ENCODE measurements around the gene CTSZ.

CTSZ gene

GRCh38 chr20:59033616-59034165 lies 26.6 kb upstream of the CTSZ start:
- Histone ChIP-seq H4K20me1 (ENCODE audit: insufficient read depth, low read length) (peaks cover 30% of the 10 kb centered on the region; the same call in 1 of the 2 replicates), H3K4me3 (ENCODE audit: low read depth in 1 of 2, low read length in 2 of 2) (no peak overlapping the region), H3K27ac (ENCODE audit: low read length) (no peak overlapping the region; the same call in 1 of the 2 replicates), H3K4me1 (ENCODE audit: insufficient read depth, low read length) (peaks cover 53% of the 10 kb centered on the region), H3K36me3 (ENCODE audit: insufficient read depth, low read length) (peaks cover 75% of the 10 kb centered on the region), H2AFZ (ENCODE audit: low read depth, low read length) (no peak overlapping the region), H3K9me3 (ENCODE audit: insufficient read depth, low read length, severe bottlenecking) (no peaks in the 10 kb centered on the region), H3K79me2 (ENCODE audit: insufficient read depth, low read length) (peaks cover 74% of the 10 kb centered on the region), H3K27me3 (ENCODE audit: insufficient read depth, low read length, poor library complexity) (no peaks in the 10 kb centered on the region), H3K4me2 (ENCODE audit: insufficient read depth, low read length) (no peak overlapping the region; the same call in 1 of the 2 replicates), H3K9ac (ENCODE audit: low read depth, low read length) (no peak overlapping the region)
- no peak for ATAC-seq (ENCODE audit: insufficient read depth, low read depth)
- DNase-seq, result no peak
- TF ChIP-seq EZH2 (IDR thresholded peaks at IDR 0.05; ENCODE audit: borderline replicate concordance, low read depth, low read length, severe bottlenecking), result no peak
- TF ChIP-seq CTCF (IDR thresholded peaks at IDR 0.05; ENCODE audit: borderline replicate concordance, extremely low read depth, low read length, poor library complexity, severe bottlenecking), result no peak

- H3K79me2 ChIP-seq (ENCODE audit: insufficient read depth, low read length), result peaks cover 74% of the 10 kb centered on the region
- peaks cover 77% of the 10 kb centered on the region for H3K36me3 ChIP-seq (ENCODE audit: insufficient read depth, low read length)
Measured at GRCh38 chr20:59033093-59033492, 26.0 kb upstream of the CTSZ start.

GRCh38 chr20:59032713-59033059 lies 25.6 kb upstream of the CTSZ start:
- peaks cover 27% of the 10 kb centered on the region; the same call in 1 of the 2 replicates for H4K20me1 ChIP-seq (ENCODE audit: insufficient read depth, low read length)
- peaks cover 77% of the 10 kb centered on the region for H3K36me3 ChIP-seq (ENCODE audit: insufficient read depth, low read length)
- H3K4me1 ChIP-seq (ENCODE audit: insufficient read depth, low read length), result peaks cover 57% of the 10 kb centered on the region
- no peaks in the 10 kb centered on the region for H3K9me3 ChIP-seq (ENCODE audit: insufficient read depth, low read length, severe bottlenecking)
- peak overlapping the region; percentile 91 for H3K9ac ChIP-seq (ENCODE audit: low read depth, low read length)
- H2AFZ ChIP-seq (ENCODE audit: low read depth, low read length), result peak overlapping the region; percentile 85
- H3K4me3 ChIP-seq (ENCODE audit: low read depth in 1 of 2, low read length in 2 of 2), result peak overlapping the region; percentile 37 to 77; a peak in 3 of 4 replicates
- H3K27me3 ChIP-seq (ENCODE audit: insufficient read depth, low read length, poor library complexity), result no peaks in the 10 kb centered on the region
- TF ChIP-seq EZH2 (IDR thresholded peaks at IDR 0.05; ENCODE audit: borderline replicate concordance, low read depth, low read length, severe bottlenecking) (no peak), CTCF (IDR thresholded peaks at IDR 0.05; ENCODE audit: borderline replicate concordance, extremely low read depth, low read length, poor library complexity, severe bottlenecking) (peak; percentile 17)
- peak overlapping the region; percentile 80 for H3K27ac ChIP-seq (ENCODE audit: low read length)
- H3K4me2 ChIP-seq (ENCODE audit: insufficient read depth, low read length), result peak overlapping the region; percentile 97
- peaks cover 74% of the 10 kb centered on the region for H3K79me2 ChIP-seq (ENCODE audit: insufficient read depth, low read length)
- DNase-seq, result no peak
- ATAC-seq (ENCODE audit: insufficient read depth, low read depth), result peak; percentile 40

More at GRCh38 chr20:59033093-59033492, 26.0 kb upstream of the CTSZ start:
- H3K27me3 ChIP-seq (ENCODE audit: insufficient read depth, low read length, poor library complexity), result no peaks in the 10 kb centered on the region
- no peaks in the 10 kb centered on the region for H3K9me3 ChIP-seq (ENCODE audit: insufficient read depth, low read length, severe bottlenecking)
- peak overlapping the region; percentile 37 to 77; a peak in 3 of 4 replicates for H3K4me3 ChIP-seq (ENCODE audit: low read depth in 1 of 2, low read length in 2 of 2)
- peak overlapping the region; percentile 80; the same call in 1 of the 2 replicates for H3K27ac ChIP-seq (ENCODE audit: low read length)
- H3K4me1 ChIP-seq (ENCODE audit: insufficient read depth, low read length), result peaks cover 59% of the 10 kb centered on the region
- no peak for TF ChIP-seq CTCF (IDR thresholded peaks at IDR 0.05; ENCODE audit: borderline replicate concordance, extremely low read depth, low read length, poor library complexity, severe bottlenecking)
- no peak for TF ChIP-seq EZH2 (IDR thresholded peaks at IDR 0.05; ENCODE audit: borderline replicate concordance, low read depth, low read length, severe bottlenecking)
- DNase-seq (no peak), ATAC-seq (ENCODE audit: insufficient read depth, low read depth) (no peak)
- peak overlapping the region; percentile 97 for H3K4me2 ChIP-seq (ENCODE audit: insufficient read depth, low read length)
- peak overlapping the region; percentile 91 for H3K9ac ChIP-seq (ENCODE audit: low read depth, low read length)
- peak overlapping the region; percentile 85; the same call in 1 of the 2 replicates for H2AFZ ChIP-seq (ENCODE audit: low read depth, low read length)
- H4K20me1 ChIP-seq (ENCODE audit: insufficient read depth, low read length), result peaks cover 30% of the 10 kb centered on the region; the same call in 1 of the 2 replicates

Data from DND-41 (cell line).